Erythroblast (primary cell): ENCODE data around the gene RELN.

ENCODE experiments used
- DNase-seq, 2 experiments: peaks; one replicate each; lab custom pipeline; 2025; lab: John Stamatoyannopoulos, UW
- GATA1 ChIP-seq: IDR thresholded peaks from 2 replicates; pipeline ENCODE4 v1.6.1; 2011; ENCODE audit warnings: low read depth, mild to moderate bottlenecking, control low read depth, low read length, moderate library complexity
- POLR2A ChIP-seq: IDR thresholded peaks from 2 replicates; pipeline ENCODE4 v1.6.1; 2011; ENCODE audit warnings: mild to moderate bottlenecking, low read length

The RELN gene

GRCh38 chr7:104010052-104010909, 20.8 kb upstream of the RELN start:
- TF ChIP-seq GATA1 (no peak), POLR2A (no peak)
- no peak for DNase-seq

GRCh38 chr7:104008107-104008506, 18.6 kb upstream of the RELN start:
- DNase-seq = no peak
- TF ChIP-seq GATA1 (no peak), POLR2A (no peak)

GRCh38 chr7:104007614-104008013, 18.2 kb upstream of the RELN start:
- no peak for DNase-seq
- TF ChIP-seq POLR2A (no peak), GATA1 (no peak)

GRCh38 chr7:104005197-104005596, 15.7 kb upstream of the RELN start:
- no peak for DNase-seq
- TF ChIP-seq POLR2A (no peak), GATA1 (no peak)

- TF ChIP-seq POLR2A = no peak
- DNase-seq = no peak
Measured at GRCh38 chr7:103996639-103997038, 7.2 kb upstream of the RELN start.

GRCh38 chr7:103996017-103996551, 6.6 kb upstream of the RELN start:
- peak; percentile 77 to 89 for DNase-seq
- TF ChIP-seq GATA1 (peak; percentile 14), POLR2A (no peak)

GRCh38 chr7:103995554-103995953, 6.1 kb upstream of the RELN start:
- DNase-seq = no peak
- TF ChIP-seq POLR2A = no peak
- TF ChIP-seq GATA1 = no peak

- TF ChIP-seq GATA1 = no peak
- no peak for TF ChIP-seq POLR2A
- no peak for DNase-seq
Measured at GRCh38 chr7:103993551-103993950, 4.1 kb upstream of the RELN start.

GRCh38 chr7:103991406-103991805, 1.9 kb upstream of the RELN start:
- TF ChIP-seq POLR2A (no peak), GATA1 (no peak)
- no peak for DNase-seq

GRCh38 chr7:103990991-103991390, 1.5 kb upstream of the RELN start:
- peak in 1 of 2 experiments; percentile 7 for DNase-seq
- TF ChIP-seq GATA1 = no peak
- no peak for TF ChIP-seq POLR2A

GRCh38 chr7:103989785-103990767, 618 bp upstream of the RELN start:
- DNase-seq = peak; percentile 25 to 46
- no peak for TF ChIP-seq GATA1
- TF ChIP-seq POLR2A = no peak

- TF ChIP-seq GATA1 = no peak
- TF ChIP-seq POLR2A = no peak
- DNase-seq = no peak
Measured at GRCh38 chr7:103988468-103989199, 824 bp downstream of the RELN start.

GRCh38 chr7:103987451-103987850, 2.0 kb downstream of the RELN start:
- TF ChIP-seq GATA1 (no peak), POLR2A (no peak)
- no peak for DNase-seq
